ENCODE results near the gene MAML3.

MAML3 gene

DNA sequence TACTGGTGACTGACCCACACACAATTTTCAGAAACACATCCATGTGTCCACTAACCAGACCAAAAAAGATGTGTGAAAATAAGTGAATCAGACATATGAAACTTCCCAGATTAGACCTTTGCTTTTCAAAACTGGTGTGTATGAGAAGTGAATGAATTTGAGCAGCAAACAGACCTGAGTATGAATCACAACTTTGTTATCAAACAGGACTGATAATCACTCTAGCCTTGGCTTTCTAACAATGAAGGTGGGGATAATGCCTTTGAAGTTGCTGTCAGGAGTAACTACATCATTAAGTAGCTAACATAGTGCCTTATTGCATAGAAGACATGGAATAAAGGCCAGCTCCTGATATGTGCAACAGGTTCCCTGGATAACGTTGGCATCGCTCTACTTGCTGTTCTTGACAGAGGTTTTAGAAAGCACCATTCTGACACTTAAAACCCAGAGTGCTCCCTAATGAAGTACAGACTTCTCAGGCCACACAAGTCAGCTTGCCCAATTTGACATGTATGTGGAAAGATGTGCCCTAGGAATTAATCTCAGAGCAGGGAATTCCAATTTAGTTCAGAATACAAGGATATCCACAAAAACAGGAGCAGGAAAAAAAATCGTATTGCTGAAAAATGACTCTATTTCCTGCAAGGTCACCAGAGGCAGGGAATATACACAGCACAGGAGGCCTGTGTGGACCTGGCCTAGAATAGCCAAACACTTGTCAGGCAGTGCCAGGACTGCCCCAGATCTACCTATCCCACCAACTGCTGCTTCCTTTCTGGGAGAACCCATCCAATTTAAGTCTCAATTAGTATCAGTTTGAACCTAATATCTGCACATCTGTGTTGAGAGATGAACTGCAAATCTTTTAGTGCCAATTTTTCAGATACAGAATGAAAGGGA lies 87.7 kb downstream of the MAML3 start:
- no peak for DNase-seq

DNA sequence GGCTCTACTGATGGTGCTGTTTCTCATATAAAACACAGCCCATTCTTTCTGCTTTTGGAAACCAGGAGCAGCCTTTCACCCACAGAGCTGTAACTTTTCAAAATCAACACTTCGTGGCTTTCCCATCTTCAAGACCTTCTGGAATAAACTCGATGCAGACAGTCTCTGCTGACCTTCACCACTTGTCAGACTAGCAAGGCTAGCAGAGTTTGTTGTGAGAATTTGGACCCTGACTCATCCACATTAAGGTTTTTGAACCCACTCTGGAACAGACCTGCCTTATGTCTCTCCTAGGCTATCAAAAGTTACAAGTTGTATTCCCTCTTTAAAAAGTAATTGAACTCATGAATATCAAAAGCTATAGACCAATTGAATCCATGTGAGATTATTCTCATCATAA lies 88.6 kb downstream of the MAML3 start:
- no peak for DNase-seq

DNA sequence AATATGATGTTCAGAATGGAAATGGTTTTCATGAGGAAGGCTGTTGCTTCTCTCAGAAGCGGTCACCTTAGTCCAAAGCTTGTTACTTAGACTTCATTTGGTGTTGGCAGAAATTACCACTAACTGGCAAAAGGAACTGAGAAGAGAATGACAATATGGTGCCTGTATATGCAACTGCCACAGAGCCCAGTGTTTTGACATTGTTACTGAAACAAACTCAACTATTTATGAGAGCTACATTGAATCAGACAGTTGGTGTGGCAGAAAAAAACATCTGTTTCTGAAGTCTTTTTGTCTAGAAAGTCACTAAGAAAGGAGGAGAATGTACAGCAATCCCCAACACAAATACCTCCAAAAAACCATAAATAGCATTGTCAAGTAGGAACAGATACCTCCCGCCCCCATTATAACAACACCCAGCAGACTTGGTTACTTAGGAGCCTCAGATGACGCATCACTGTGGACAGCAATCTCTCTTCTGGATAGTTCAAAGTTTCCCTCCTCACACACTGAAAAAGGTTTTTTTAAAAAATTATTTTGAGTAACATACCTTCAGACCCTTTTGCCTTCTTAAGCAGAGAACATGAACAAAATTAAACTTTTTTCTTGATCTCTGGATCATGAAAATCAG lies 92.2 kb downstream of the MAML3 start:
- DNase-seq: no peak

GRCh38 chr4:140061194-140061593 lies 92.8 kb downstream of the MAML3 start:
- no peak for DNase-seq

DNA sequence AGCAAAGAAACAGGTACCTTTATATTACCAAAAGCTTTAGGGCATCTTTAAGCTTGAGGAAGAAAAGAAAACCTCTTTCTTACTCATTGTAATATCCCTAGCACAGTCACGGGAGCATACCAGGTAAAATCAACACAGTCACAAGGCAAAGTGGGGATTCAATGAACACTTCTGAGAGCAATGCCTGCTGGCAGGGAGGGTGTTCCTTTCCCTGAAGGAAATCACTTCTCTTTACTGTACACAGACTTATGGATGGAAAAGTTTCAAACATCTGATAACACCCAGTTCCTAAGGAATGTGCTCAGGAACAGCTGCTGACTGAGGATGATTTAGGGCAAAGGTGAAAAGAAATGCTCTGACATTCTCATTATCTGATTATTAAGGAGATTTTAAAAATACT lies 94.8 kb downstream of the MAML3 start:
- no peak for DNase-seq

DNA sequence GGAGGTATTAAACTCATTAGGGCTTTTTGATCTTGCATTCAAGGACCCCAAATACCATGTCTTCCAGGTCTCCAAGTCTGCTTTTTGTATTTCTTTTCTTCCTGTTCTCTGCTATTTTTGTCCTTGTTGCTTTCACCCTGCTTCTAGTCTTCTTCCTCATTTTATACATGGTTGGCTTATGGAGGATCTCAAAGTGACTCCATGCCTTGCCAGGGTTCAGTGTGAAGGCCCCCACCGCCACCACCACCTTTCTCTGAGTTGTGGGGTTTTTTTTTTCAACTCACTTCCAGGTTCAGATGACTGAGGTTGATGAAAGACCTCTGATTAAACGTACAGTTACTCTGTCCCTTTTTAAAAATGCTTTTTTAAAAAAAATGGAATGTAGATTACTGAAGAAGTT lies 96.3 kb downstream of the MAML3 start:
- DNase-seq: no peak

DNA sequence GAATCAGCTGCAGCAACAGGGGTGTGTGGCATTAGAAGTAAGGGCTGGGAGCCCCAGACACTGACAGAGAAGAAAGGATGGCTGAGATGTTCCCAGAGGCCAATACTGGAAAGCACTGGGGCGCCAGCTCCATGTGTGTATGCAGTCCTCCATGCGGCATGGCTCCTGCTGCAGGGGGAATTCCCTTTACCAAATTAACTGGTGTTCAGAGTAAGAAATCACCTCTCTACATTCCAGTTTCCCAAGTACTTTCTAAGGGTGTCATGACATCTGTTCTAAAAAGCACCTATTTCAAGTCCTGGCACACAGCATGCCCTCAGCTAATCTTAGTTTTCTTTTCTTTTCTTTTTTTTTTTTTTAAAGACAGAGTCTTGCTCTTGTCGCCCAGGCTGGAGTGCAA lies 98.0 kb downstream of the MAML3 start:
- DNase-seq: no peak

GRCh38 chr4:140054861-140055260 lies 99.1 kb downstream of the MAML3 start:
- DNase-seq: no peak

GRCh38 chr4:140053185-140053584 lies 100.8 kb downstream of the MAML3 start:
- DNase-seq: no peak

DNA sequence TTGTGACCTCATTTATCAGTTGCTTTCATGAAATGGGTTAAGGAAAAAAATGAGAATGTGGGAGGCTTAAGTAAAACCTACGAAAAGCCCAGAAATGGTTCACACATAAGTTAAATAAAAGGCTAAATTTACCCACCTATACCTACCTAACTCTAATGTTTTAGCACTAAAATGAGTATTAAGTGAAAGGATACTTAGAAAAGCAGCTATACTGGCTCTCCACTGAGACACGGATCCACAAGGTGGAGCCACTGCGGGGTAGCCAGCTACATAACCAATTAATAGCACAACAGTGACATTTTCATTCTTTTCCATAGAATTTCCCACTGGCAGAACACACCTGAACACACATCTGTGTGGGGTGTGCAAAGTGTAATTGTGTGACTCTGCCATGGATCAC lies 101.9 kb downstream of the MAML3 start:
- no peak for DNase-seq

DNA sequence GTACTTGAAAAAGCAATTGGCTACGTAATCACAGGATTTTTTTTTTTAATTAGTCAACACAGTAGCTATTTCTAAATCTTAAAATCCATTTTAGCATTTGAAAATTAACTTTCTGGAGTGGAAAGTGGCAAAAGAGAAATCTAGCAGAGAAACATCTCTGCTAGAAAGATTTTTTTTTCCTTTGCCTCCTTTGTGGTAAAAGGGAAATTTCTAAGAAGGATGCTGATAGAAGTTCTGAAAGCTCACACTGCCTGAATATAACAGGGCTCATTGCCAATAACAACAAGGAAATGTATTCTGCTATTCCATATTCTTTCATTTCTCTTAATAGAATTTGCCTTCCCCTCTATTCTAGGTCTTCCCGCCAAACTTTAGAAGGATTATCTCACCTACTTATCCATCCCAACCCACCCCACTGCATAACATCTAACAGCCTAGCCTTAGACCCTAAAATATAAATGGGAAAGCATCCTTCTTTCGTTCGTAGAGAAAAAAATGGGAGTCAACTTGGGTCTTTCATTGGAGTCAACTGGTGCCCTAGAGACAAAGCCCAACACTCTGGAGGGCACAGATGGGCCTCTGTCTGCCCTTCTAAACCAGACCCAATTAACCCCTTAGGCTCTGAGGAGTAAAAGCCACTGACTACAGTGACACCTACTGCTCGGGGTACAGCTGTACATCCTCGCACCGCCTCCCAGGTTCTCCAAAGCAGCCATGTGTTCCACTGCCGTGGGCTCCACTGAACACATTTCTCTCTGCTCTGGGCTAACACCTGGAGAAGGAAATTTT lies 103.9 kb downstream of the MAML3 start:
- DNase-seq: peak; percentile 44

DNA sequence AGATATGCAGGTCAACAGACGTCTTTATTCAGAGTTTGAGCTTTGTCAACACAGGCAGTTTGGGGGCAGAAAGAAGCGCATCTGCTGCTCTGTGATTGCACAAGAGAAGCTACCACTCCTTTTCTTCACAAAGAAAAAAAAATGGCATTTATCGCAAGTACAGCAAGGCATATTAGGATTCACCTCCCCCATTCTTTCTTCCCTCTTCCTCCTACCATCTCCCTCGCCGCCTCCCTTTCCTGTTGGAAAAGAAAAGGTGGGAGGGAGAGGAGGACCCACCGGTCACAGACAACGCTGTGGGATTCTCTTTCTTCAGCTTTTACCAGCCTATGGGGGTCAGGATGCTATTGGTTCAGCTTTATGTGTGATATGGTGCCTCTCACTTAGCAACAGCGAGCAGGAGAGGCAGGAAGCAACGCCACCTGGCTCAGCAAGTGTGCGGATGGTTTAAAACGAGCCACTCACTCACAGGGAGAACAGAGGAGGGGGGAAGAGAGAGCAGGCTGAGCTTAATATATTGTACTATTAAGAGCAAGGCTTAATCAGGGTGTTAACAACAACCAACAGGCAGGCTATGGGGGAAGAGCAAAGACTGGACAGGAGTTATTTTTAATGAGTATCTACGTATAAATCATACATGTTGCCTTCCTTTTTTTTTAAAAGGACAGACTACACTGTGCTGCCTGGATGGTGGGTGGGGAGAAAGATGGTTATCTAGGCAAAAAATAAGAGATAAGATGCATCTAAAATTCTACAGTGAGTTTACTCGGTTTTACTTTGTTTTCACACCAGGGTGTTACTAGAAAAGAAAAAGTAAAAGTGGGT lies 104.7 kb downstream of the MAML3 start:
- DNase-seq: peak; percentile 86

DNA sequence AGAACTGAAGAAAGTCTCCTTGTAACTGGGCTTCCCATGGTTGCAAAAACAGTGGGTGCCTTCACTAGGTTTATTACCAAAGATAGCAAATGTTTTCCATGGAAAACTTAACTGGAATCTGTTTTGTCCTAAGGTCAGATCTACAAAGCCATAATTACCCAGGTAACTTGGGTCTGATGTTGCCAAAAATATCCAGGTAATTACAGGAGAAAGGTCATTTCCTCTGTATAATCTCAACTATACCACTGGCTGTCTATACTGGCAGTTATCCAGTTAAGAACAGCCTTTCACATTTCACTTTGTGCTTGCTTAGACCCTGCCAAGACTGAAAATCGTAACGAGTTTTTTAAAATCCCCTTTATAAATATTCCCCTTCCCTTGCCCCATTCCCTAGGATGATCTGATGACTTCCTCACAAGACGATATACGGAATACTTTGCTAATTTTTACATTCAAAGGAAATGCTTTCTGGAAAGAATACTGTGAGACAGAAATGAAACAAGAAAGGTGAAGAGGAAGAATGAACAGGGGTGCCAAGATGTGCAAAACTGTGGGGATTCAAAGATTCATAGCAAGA lies 105.5 kb downstream of the MAML3 start:
- DNase-seq: no peak

- no peak for DNase-seq
Observed at GRCh38 chr4:140047786-140048185, 106.2 kb downstream of the MAML3 start.

- DNase-seq: no peak
Observed at GRCh38 chr4:140047017-140047640, 106.9 kb downstream of the MAML3 start.

DNA sequence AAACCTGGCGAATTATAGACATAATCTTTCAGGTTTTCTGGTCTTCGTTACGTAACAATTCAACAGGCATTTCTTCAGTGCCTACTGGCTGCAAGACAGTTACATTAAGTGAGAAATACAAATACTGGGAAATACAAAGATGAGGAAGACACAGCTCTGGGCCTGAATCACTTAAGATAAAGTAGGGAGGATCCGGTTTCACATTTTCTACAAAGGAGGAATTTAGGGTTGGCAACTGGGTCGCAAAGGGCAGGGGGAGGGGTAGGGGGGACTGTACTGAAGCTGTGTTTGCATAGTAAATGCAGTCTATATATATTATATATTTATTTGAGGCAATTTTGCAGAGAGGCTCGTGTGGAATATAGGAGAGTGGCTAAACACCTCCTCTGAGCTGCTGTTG lies 107.4 kb downstream of the MAML3 start:
- DNase-seq: no peak

GRCh38 chr4:140046016-140046415 lies 108.0 kb downstream of the MAML3 start:
- DNase-seq: no peak

GRCh38 chr4:140044337-140044902 lies 109.6 kb downstream of the MAML3 start:
- no peak for DNase-seq

GRCh38 chr4:140042634-140043033 lies 111.3 kb downstream of the MAML3 start:
- DNase-seq: no peak

DNA sequence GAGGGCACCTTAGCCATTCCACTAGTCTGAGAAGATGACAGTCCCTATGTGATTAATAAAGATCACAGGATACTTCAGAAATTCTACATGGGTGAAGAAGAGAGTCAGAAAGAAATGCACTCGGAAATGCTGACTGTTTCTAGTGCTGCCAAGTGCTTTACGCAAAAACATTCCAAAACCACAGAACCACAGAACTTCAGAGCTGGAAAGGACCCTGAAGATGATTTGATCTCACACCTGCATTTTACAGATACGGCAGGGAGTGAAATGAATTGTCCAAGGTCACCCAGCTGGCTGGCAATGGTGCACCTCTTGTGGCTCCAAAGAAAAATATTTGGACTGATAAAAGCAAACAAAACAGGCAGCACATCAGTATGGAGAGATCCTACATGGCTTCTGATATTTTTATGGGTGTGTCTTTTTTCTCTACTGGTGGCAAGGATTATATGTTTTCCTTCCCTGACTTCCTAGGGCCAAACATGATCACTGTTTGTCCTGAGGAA lies 115.9 kb downstream of the MAML3 start:
- no peak for DNase-seq

- no peak for DNase-seq
Observed at GRCh38 chr4:140037353-140038030, 116.5 kb downstream of the MAML3 start.

All from NCI-H1436 treated with DMSO at 0.1 percent for 48 hours (cell line).